Dermis microvascular lymphatic vessel endothelial cell (primary cell): ENCODE results near the gene SPACDR. TPM values are rescaled to one million over a fixed set of nuclear protein-coding genes. Genes with fewer than 3 reads are reported as not detected.
A peak's percentile ranks its signal among the peaks of the same experiment; 100 is the strongest.
"Not testable (repeated sequence)": the region's sequence is repeated elsewhere in the genome, so short reads cannot be mapped to it uniquely, and the experiment has no call there.

Experiments used
- DNase-seq, 2 donors: peaks; one replicate each; pipeline versions ENCODE4 v3.0.0 to v3.0.0-alpha.2; 2010; ENCODE audit warnings: low read depth in 2 of 2
- total RNA-seq: library from RNA; depleted of rRNA; stranded (reverse); fragments of >200 nt; gene quantifications from 2 replicates; pipeline ENCODE4 v1.2.1, GENCODE V29; 2014

SPACDR gene
- total RNA-seq, 1 donor from 2014 or later = 0.39 TPM

DNA sequence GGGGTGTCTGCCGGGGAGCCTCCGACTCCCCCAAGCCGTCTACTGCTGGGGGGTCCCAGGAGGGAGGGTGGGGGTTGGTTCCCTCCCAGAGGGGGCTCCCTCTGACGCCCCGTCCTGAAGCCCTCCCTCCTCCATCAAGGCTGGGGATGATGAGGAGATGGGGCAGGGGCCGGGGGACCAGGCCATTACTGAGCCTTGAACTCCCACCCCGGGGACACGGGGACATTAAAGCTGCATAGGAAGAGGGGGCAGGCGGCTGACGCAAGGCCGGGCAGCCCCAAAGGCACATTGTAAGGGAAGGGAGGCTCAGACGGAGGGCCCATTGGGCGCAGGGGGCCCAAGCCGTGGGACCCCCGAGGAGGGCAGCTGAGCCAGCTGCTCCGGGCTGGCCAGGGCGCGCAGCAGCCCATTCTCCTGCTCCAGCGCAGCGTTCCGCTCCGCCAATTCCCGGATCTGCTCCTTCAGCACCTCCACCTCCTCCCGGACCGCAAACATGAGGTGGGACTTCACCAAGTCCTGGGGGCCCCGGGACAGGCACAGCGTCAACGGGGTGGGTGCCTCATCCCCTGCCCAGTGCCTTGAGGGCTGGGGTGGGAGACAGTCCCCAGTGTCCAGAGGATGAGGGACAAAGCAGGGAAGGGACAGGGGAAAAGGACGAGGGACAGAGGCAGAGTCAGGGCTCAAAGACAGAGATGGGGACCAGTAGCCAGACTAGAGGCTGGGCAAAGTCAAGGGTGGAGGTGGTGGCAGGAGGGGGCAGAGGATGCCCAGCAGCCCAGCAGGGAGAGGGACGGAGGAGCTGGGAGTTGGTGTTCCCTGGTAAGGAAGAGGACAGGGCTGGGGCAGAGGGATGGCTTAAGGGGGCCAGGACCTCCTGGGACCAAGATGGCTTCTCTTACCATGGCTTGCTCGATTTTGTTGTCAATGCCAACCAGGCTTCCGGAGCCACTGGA is 2.9 kb upstream of the SPACDR start:
- no peak for DNase-seq

DNA sequence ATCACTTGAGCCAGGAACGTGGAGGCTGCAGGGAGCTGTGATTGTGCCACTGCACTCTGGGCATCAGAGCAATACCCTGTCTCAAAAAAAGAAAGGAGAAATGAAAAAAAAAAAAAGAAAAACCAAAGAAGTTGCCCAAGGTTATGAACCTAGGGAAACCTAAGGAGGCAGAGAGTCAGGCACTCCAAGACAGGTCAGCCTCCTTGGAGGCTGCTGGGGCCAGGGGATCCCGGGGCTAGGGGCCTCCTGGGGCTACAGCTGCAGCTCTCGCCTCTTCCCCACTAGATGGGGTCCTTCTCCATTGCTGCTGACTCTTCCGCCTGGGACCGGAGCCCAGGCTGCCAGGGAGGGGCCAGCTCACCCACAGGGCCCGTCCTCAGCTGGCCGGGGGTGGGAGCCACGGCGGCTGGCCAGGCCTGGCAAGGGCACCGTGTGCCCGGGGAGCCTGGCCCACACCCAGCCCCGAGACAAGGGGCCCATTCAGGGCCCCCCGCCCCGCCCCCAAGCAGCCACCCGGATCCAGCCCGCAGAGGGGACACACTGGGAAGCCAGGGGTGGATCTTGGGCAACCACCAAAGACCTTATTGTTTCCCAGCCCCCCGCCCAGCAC is 1.7 kb upstream of the SPACDR start:
- peak; percentile 42 to 79 for DNase-seq

DNA sequence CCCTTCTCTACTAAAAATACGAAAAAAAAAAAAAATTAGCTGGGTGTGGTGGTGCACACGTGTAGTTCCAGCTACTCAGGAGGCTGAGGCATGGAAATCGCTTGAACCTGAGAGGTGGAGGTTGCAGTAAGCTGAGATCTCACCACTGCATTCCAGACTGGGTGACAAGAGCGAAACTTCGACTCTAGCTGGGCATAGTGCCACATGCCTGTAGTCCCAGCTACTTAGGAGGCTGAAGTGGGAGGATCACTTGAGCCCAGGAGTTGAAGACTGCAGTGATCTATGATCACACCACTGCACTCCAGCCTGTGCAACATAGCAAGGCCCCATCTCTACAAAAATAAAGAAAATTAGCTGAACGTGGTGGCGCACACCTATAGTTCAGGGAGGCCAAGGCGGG is 1.2 kb upstream of the SPACDR start:
- DNase-seq = no peak

DNA sequence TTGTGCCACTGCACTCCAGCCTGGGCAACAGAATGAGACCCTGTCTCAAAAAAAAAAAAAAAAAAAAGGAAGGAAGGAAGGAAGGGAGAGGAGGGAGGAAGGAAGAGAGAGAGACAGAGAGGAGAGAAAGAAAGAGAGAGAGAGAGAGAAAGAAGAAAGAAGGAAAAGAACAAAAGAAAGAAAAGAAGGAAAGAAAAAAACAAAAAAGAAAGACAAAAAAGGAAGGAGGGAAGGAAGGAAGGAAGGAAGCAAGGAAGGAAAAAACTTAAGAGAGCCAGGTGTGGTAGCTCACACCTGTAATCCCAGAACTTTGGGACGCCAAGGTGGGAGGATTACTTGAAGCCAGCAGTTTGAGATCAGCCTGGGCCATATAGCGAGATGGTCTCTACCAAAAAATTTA is 731 bp upstream of the SPACDR start:
- no peak for DNase-seq

DNA sequence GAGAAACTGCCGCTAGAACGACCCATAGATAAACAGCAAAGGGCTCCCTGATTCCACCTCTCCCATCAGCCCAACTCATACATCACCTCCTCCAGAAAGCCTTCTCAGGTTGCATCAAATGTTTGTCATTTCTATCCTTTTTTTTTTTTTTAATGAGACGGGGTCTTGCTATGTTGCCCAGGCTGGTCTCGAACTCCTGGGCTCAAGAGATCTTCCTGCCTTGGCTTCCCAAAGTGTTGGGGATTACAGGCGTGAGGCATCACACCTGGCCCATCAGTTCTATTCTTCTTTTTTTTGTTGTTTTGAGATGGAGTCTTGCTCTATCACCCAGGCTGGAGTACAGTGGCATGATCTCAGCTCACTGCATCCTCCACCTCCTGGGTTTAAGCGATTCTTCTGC is 7.0 kb downstream of the SPACDR start:
- no peak for DNase-seq

DNA sequence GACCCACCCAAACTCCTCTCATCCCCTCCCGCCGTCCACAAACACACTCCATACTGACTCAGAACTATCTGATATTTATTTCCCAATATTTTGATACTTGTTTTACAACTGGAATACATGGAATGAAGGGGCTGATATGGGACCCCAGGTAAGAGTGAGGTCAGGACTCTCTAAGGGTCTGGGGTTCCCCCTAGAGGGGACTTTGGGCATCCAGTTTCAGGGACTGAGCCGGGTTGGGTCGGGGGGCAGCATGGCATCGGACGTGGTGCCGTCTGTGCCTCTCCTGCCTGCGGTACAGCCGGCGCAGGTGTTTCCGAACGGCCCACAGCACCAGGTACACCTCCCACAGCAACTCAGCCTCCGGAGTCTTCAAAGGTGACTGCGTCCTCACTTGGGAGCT is 7.5 kb downstream of the SPACDR start:
- no peak for DNase-seq

DNA sequence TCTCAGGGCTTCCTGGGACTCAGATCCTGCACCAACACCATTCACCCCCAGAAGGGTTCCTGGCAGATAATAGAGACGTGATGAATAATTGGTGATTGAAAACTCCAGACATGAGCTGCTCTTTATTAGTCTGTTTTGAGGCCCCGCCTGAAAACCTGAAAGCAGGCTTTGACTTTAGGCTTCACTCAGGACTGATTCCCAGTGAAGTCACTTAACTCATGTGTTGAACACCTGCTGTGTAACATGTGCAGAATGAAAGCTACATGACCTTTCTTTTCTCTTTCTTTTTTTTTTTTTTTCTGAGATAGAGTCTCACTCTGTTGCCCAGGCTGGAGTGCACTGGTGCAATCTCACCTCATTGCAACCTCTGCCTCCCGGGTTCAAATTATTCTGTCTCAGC is 8.9 kb downstream of the SPACDR start:
- DNase-seq = no peak

DNA sequence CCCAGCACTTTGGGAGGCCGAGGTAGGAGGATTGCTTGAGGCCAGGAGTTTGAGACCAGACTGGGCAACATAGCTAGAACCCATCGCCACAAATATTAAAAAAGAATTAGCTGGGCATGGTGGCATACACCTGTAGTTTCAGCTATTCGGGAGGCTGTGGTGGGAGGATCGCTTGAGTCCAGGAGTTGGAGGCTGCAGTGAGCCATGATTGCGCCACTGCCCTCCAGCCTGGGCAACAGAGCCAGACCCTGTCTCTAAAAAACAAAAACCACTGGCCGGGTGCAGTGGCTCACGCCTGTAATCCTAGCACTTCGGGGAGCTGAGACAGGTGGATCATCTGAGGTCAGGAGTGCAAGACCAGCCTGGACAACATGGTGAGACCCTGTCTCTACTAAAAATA is 10.2 kb downstream of the SPACDR start:
- DNase-seq = not testable (repeated sequence)

DNA sequence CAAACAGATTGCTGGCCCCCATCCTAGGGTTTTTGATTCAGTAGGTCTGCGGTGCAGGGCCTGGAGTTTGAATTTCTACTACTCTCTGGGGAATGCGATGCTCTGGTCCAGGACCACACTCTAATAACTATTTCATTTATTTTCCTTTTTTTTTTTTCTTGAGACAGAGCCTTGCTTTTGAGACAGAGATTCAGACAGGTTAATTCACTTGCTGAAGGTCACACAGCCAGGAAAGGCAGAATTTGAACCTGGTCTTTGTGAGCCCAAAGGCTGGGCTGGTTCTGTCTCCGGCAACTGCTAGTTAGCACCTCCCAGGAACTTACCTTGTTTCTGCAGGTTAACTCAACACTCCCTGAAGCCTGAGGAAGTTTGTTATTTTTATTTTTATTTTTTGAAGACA is 11.5 kb downstream of the SPACDR start:
- no peak for DNase-seq

DNA sequence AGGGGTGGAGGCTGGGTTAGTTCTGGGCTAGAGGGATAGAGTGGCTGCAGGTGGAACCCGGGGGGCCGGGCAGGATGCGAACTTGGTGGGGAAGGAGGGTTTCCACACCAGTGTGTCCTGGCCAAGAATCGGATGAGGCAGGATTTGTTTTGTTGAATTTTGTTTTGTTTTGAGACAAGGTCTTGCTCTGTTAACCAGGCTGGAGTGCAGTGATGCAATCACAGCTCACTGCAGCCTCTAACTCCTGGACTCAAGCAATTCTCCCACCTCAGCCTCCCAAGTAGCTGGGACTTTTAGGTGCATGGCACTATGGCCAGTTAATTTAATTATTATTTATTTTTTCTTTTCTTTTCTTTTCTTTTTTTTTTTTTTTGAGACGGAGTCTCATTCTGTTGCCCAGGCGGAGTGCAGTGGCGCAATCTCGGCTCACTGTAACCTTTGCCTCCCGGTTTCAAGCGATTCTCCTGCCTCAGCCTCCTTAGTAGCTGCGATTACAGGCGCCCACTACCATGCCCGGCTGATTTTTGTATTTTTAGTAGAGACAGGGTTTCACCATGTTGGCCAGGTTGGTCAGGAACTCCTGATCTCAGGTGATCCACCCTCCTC is 14.8 kb downstream of the SPACDR start:
- no peak for DNase-seq

DNA sequence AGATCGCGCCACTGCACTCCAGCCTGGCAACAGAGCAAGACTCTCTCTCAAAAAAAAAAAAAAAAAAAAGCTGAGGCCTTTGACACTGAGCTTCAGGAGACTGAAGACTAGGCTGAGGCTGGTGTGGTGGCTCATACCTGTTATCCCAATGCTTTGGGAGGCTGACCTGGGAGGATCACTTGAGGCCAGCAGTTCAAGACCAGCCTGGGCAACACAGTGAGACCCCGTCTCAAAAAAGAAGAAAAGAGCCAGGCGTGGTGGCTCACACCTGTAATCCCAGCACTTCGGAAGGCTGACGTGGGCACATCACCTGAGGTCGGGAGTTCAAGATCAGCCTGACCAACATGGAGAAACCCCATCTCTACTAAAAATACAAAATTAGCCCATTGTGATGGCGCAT is 16.7 kb downstream of the SPACDR start:
- not testable (repeated sequence) for DNase-seq

DNA sequence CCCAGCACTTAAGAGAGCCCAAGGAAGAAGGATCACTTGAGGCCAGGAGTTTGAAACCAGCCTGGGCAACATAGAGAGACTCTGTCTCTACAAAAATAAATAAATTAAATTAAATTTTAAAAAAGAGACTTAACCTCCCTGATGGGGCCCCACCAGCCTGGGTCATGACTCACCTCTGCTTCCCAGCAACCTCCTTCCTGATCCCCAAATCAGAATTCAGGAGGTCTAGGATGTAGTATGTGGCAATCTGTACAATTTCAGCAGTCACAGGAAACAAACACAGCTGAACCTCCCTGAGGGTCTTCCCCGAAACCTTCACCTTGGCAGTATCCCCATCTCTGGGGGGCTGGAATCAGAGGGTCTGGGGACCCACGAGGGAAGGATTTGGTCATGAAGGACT is 18.0 kb downstream of the SPACDR start:
- DNase-seq = no peak

DNA sequence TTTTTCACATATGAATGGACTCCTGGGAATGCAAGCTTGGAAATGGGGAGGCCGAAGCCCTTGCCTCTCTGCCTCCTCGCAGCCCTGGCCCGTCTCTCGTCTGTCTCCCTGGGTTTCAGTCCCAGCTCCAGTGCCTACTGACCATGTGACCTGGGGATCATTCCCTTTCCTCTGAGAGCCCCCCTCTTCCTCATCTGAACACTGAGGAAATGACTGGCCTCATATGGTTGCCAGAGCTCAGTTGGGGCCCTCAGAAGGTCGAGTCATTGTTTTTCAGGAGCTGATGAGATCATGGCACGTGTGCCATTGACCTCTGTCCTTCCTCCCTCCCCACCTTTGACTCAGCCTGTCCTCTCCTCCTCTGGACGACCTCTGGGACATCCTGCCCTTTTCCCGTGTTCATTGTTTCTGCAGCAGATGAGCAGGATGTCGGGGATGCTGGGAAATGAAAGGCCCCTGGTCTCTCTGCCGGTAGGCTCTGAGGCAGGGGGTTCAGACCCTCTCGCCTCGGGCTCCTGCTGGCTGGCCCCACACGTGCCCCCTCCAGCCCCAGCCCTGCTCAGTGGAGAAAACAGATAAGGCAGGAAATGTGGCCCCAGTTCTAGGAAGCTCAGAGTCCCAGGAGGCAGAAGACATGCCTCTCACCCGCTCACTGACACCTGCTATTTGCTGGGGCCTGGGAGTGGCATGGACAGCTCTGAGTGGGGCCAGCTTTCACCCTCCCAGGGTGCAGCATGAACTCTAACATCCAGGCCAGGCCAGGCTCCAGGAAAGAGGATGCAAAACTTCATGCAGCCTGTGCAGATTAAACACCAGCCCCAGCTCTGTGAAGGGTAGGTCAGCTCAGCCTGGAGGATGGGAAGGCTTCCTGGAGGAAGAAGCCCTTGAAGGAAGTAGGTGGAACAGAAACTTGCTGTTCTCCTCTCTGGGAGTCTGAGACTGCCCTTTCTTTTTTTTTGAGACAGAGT is 19.5 kb downstream of the SPACDR start:
- peak; percentile 98 to 99 for DNase-seq

DNA sequence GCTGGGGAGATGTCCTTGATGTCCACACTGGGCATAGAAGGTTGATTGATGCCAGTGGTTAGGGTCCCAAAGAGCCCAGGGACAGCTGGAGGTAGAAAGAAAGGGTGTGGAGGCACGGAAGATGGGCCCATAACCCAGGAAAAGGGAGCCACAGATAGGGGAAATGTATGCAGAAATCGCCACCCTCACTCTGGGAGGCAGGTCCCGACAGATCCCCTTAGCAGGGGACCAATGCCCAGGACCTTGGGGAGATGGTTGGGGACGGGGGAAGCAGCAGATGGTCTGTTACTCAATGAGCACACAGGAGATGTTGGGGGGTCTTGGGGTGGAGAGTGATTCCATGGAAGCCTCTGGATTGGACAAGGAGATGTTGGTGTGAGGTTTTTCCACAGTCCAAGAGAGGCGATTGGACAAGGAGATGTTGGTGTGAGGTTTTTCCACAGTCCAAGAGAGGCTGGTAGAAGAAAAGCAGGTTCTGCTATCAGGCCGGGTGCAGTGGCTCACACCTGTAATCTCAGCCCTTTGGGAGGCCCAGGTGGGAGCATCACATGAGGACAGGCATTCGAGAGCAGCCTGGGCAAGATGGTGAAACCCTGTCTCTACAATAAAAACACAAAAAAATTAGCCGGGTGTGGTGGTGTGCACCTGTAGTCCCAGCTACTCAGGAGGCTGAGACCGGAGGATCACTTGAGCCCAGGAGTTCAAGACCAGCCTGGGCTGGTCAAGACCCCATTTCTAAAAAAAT is 20.8 kb downstream of the SPACDR start:
- no peak for DNase-seq

DNA sequence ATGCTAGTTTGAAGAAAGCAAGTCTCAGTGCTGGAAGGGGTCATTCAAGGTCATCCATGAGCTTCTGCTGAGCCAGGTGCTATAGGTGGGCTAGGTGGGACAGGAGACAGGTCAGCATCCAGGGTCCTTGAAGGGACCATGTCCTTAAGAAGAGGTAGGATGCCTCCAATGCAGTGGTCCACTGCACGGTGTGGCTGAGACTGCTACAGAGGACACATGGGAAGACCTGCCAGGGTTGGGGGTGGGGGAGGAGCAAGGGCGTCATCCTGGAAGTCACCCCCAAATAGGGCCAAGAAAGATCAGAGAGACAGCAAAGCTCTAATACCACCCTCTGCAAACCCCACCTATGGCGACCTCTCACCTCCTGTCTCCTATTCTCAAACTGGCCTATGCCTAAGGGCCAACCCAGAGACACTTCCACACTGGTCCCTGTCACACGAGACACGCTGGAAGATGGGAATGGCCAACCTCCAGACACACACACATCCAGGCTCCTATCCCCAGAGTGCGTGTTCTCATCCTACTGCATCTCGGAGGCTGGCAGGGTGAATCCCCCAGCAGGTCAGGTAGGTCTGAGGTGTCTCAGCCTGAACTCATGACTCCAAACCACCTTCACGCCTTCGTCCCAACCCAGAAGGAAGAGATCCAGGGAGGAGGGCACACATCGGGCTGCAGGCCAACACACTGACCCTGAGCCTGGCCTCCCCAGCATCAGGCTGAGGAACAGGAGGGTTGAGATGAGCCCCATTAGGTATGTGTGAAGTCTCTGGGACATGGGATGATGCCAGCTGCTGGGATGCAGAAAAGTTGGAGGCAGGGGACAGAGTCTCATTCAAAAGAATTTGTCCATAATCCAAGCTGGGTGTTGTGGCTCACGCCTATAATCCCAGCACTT is 22.2 kb downstream of the SPACDR start:
- no peak for DNase-seq

DNA sequence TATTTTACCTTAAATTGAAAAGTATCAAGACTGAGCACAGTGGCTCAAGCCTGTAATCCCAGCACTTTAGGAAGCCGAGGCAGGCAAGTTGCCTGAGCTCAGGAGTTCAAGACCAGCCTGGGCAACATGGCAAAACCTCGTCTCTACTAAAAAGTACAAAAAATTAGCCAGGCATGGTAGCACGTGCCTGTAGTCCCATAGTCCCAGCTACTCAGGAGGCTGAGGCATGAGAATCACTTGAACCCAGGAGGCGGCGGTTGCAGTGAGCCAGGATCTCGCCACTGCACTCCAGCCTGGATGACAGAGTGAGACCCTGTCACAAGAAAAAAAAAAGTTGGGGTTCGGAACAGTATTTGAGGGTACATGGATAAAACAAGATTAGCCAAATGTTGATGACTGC is 24.8 kb downstream of the SPACDR start:
- DNase-seq = not testable (repeated sequence)

DNA sequence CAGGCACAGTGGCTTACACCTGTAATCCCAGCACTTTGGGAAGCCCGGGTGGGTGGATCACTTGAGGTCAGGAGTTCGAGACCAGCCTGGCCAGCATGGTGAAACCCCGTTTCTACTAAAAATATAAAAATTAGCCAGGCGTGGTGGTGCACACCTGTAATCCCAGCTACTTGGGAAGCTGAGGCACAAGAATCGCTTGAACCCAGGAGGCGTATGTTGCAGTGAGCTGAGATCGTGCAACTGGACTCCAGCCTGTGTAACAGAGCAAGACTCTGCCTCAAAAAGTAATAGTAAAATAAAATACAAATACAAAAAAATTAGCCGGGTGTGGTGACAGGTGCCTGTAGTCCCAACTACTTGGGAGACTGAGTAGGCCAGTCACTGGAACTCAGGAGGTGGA is 25.3 kb downstream of the SPACDR start:
- DNase-seq = not testable (repeated sequence)

DNA sequence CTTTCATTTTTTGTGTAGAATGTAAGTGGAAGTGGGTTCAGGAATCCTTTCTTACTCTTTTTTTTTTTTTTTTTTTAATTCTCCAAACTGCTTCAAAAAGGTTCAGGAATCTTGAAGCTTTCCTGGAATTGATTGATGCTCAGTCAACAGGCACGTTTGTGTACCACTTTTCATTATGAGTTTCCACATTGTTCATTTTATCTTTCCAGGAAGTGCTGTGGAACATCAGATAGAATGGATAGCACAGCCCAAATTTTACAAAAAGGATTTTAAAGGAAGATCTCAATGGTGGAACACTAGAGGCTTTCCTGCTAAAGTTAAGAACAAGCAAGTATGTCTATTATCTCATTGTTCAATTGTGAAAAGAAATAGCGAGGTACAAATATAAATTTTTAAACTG is 25.9 kb downstream of the SPACDR start:
- DNase-seq = no peak
